ENCODE data around the gene HOXB3. TPM values are rescaled to one million over a fixed set of nuclear protein-coding genes. Genes with fewer than 3 reads are reported as not detected.

Gene HOXB3
- polyA plus RNA-seq, 1 donor, result 9.2 TPM

DNA sequence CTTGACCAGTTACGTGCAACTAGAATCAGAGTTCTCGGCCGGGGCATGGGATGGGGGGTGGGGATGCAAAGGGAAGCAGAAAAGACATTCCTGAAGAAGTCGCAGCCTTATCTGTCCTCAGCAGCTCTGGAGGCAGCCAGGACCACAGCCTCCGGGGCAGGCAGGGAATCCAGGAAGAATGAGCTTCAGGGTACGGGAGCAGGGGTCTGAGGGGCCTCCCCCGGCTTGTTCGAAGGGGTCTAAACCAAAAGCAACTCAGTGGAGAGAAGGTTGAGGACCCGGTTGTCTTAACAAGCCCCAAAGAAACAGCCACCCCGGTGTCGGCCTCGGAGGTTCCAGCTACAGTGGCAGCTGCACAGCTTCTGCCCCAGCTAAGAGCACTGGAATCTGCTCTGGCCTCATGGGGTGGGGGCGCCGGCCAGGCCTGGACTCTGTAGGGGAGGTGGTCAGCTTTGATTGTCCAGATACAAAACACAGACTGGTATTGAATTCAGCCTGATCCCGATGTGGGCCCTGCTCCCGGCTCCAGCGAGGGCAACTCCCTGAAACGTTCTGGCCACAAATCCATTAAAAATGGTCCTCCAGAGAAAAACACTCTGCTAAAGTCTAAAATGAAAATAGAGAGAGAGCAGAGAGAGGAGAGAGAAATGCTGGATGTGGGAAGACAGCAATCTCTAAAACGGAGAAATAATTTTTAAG is 19.6 kb downstream of the HOXB3 start:
- no peak for DNase-seq (ENCODE audit: low read depth)

DNA sequence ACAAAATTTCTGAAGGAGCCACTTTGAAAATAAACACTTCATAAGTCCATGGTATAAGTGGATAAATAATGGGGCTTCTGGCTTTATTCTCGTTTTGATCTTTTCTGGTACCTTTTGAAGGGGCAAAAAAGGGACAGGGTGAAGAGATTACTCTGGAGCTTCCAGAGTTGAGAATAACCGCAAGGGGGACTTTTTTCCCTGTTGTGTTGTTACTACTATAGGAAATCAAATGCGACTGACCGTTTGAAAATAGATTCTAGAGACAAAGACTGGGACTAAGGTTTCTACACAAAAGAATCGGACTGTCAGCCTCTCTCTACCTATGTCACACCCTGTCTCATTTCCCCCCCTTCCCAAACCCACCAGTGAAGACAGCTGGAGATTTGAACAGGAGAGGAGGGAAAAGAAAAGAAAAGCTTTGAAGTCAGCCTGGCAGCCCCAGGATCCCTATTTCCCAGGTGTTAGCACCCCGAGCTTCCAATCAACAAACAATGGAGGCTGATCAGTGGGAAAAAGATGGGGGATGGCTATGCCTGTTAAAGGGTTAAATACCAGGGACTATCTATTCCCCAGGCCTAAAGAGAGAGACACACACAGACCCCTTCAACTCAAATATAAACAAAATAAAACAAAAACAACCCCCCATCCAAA is 20.2 kb downstream of the HOXB3 start:
- DNase-seq (ENCODE audit: low read depth), result no peak

DNA sequence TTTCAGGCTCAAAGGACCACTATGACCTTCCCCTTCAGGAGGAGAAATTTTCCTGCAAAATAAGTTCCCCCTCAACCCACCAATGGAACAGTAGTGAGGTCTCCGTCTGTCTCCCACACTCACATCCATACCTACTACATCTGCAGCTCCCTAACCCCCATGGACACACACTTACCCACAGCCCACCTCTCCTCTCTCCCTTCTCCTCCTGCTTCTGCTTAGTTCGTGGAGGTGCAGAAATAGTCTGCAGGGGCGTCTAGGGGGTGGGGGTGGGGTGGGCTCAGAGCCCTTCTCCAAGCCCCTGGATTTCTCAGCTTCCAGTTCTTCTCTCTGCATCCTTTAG is 20.8 kb downstream of the HOXB3 start:
- DNase-seq (ENCODE audit: low read depth), result no peak

DNA sequence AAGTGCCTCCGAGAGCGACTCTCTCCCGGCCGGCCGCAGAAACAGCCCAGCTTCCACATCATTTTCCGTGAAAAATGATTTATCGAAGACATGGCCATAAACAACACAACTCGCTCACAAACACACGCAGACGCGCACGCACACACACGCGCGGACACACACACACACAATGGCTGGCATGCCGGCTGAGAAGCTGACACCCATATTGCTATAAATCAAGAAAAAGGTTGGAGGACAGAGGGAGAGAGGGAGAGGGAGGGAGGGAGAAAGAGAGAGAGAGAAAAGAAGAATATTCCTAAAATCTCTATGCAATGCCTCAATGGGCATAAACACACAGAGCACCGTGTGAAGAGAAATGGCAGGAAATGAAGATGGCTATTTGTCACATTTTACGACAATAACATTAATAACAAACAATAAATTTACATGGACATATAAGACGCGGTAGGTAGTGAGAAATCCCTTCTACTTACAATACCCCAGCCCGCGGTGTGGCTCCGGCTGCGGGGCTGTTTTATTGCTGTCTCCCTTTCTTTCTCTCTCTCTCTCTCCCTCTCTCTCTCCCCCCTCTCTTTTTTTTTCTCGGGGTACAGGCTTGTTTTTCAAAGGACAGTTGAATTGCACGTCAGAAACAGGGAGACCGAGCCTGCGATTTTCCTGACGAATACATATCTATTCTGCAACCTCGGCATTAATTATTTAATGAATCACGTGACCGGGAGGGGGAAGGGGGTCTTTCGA is 21.4 kb downstream of the HOXB3 start:
- DNase-seq (ENCODE audit: low read depth), result no peak

DNA sequence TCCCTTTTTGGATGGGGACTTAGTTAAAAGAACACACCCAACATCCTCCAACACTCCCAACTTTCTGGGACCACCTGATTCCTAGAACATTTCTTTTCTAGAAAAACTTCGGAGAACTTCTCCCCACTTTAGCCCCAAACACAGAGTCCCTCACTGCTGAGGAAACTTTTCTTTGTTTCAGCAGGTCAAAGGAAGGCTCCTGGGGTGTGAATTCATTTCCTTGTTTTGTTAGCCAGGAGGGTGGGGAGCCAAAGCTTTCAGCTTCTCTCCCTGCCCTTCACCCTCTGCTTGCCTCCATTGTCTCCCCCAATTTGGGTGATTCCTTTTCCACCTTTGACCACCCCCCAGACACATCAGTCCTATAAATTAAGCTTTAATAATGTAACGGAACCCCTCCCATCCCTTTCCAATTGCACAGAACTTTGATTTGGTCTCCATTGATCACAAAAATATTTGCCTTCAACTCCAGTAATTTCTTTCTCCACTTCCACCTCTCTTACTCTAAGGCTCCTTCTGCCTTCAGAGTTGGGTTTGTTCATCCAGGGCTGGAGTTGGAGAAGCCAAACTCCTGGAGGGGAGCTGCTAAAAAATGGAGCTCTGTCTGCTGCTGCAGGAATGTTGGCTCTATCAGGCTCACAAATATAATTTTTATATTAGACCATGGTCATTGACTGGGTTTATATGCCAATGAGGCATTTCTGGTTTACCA is 22.2 kb downstream of the HOXB3 start:
- DNase-seq (ENCODE audit: low read depth), result no peak

DNA sequence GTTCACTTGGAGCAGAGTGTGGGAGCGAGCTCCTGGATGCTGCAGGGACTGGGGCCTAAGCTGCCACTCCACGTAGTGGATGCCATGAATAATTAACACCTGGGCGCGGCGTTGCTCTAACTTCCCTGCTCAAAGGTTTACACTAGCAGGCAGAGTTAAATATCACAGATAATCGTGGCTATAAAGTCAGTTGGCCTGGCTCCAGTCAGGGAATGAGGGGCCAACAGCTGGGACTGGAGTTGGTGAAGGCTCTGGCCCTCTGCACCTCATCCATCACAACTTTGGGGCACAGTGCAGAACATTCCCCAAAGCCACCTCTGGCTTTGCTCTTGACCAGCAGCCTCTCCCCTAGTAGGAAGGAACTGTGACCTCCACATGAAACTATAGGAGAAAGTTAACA is 22.8 kb downstream of the HOXB3 start:
- DNase-seq (ENCODE audit: low read depth), result no peak

DNA sequence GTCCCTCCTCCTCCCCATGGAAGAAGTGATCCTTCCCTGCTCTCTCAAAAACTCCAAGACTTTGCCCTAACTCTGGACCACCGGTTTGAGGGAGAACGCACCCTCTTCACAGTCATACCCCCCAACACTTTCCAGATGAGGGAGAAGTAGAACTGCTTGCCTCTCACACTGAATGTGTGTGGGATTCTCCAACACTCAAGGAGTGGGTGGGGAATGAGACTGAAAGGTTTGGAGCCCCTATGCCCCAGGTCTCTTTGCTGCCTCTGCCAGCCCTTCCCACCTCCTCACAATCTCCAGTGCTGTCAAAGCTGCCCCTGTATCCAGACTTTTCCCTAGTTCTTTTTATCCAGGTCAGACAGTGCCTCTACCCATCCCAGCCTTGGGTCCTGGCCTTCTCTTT is 23.3 kb downstream of the HOXB3 start:
- DNase-seq (ENCODE audit: low read depth), result no peak

DNA sequence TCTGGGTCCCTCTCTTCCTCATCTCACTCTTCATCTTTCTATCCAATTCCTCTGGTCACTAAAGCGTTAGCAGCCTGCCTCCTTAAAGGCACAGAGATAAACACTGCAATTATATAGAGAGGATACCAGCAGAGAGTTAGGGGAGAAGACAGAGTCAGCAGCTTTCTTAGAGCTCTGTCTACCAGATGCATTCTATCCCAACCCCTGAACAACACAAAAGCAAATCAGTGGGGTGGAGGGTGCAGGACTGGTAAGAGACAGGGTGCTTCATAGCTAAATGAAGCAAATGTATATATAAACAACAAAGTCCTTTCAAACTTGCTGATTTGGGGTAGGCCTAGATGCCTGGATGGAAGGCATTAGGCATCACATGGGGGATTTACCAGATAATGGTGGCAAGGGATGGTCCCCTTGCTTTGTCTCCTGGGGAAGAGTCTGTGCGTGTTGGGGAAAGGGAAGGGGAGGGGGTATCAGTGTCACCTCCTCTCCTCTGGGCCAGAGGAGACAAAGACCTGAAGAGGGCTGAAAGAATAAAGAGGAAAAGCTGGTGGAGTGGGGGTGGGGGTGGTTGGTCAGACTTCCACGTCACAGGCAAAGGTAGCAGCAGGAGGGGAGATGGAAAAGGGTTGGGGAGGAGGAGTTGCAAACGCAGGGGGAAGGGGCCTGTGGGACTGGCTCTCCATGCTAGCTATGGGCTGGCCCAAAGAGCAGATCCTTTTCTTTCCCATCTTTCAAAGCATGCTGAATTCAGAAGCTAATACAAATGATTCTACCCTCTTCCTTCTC is 23.9 kb downstream of the HOXB3 start:
- no peak for DNase-seq (ENCODE audit: low read depth)

DNA sequence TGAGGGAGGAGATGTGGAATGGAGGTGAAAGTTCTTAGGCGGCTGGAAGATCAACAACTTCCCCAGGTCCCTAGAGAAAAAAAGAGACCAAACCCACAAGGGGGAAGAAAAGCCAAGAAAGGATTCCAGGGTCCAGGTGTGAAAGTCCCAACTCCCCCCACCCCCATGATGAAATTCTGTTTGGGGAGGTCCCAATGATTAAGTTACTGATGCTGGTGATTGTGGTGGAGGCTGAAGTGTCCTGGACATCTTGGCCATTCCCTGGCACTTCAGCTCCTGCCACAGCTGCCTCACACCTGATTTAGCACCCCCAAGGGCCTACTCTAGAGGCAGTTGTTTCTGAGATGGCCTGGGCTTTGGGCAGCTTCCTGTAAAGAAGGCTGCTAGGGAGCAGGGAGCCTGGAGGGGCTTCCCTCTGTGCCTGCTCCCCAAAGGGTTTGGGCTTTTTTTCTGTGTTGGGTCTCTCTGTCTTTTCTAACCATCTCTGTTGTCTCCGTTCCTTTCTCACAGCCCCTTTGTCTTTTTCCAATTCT is 25.0 kb downstream of the HOXB3 start:
- no peak for DNase-seq (ENCODE audit: low read depth)

DNA sequence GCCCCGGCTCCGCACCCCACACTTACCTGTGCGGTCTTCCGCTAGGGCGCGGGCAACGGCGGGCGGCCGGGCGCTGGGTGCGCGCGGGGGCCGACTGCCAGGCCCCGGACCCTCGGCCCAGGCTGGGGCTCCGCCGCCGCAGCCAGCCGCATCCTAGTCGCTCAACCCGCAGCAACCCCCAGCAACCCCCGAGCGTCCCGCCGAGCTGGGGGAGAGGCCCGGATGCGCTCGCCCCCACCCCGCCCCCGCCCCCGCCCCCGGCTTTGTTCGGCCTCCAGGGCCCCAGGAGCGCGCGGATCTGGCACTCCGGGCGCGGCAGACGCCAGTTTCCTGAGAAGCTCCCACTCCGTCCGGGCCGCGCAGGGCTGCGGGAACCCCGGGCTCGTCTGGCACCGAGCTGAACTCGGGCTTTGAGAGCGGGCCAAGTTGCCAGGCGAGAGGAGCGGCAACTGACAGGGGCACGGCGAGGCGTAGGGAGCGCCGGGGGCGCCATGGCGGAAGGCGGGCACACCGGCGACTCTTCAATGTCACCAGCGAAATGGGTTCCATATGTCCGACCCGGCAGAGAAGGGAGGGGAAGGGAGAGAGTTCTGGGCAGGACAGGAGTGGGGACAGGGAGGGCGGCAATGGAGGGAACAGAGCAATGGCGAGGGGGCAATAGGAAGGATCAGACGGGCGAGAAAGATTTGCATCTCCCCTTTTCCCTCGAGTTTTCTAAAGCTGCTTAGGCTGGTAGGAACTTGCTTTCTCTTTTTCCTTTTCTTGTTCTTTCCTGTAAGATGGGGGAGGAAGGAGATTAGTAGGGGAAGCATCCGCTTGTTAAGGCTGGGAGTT is 25.6 kb downstream of the HOXB3 start:
- DNase-seq (ENCODE audit: low read depth), result no peak

DNA sequence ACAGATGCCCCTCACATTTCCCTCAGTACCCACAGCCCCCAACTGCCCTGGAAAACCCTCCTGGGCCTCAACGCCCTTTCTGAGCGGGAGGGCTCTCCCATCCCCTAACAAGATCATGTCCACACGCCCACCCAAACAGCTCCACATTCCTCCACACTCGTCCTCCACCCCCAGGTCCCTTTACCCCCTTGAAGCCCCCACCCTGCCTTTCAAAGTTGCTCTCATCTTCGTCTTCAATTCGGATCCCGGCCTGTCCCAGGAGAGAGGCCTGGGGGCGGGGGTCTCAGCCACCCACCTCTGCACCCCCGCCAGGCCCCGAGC is 26.2 kb downstream of the HOXB3 start:
- no peak for DNase-seq (ENCODE audit: low read depth)

DNA sequence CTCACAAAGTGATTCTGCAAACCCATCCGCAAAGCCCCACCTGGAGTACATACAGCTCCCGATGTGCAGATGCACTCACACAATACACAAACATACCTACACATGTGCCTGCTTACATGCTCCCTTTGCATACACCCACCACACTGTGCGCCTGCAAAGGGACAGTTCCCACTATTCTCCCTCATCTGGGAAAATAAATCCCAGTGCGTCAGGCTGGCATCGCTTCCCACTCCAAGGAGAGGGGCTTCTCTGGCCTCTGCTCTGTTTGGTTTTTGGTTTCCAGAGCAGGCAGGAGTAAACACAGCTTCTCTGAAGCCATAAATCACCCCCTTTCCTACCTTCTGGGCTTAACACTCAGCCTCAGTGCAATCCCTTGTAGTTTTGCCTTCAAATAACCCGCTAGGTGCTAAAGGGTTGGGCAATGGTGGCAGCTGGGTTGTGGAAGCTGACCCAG is 26.6 kb downstream of the HOXB3 start:
- no peak for DNase-seq (ENCODE audit: low read depth)

DNA sequence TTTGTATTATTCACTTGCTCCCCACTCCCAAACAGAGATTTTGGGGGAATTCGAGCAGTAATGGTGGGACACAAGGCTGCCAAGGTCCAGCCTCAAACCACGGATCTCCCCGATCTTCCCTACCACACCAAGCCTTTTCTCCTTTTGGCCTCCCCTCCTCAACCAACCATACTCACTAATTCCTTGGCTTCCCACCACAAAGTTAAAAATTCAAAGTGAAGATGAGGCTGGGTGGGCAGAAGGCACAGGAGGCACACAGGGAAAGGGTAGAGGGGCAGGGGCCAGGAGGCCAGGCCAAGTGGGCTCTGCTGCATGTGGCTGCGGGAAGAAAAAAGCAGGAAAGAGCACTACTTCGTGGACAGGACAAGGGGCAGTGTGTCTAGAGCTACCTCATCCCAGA is 27.1 kb downstream of the HOXB3 start:
- DNase-seq (ENCODE audit: low read depth), result no peak

DNA sequence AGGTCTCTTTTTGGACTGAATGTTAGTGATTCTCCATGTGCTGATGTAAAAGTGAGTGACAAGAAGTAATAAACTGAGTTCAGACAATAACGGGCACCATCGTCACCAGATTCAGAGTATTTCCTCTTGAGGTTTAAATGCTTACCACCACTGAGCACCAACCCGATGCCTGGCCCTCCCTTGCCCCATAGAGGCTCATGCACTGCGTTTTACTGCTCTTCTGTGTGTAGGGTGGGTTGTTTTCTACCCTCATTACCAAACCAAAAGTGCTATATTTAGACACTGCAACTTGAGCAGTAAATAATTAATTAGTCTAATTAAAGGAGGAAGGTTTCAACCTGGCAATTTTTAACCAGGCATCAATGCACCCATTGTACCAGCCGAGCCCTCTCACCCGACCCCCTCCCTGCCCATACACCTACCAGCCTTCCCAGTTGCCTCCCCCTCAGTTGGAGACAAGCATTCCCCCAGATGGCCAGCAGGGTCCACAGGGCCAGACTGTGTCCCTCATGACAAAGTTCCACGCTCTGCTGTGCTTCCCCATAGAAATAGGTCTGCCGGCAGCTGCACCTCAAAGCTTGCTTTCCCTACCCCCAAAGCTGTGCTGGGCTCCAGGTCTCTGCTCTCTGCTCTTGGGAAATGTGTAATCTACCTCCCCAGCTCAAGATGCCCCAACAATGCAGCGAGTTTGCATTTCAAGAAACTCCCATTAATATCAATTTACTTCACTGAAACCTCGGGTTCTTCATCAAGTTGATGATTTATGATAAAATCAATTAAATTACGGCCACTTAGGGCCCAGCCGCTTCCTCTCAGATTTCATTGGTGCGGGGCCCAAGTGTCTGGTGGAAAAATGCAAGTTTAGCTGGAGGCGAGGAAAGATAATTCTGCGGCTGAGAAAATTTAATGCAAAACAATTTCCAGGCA is 27.9 kb downstream of the HOXB3 start:
- DNase-seq (ENCODE audit: low read depth), result no peak

DNA sequence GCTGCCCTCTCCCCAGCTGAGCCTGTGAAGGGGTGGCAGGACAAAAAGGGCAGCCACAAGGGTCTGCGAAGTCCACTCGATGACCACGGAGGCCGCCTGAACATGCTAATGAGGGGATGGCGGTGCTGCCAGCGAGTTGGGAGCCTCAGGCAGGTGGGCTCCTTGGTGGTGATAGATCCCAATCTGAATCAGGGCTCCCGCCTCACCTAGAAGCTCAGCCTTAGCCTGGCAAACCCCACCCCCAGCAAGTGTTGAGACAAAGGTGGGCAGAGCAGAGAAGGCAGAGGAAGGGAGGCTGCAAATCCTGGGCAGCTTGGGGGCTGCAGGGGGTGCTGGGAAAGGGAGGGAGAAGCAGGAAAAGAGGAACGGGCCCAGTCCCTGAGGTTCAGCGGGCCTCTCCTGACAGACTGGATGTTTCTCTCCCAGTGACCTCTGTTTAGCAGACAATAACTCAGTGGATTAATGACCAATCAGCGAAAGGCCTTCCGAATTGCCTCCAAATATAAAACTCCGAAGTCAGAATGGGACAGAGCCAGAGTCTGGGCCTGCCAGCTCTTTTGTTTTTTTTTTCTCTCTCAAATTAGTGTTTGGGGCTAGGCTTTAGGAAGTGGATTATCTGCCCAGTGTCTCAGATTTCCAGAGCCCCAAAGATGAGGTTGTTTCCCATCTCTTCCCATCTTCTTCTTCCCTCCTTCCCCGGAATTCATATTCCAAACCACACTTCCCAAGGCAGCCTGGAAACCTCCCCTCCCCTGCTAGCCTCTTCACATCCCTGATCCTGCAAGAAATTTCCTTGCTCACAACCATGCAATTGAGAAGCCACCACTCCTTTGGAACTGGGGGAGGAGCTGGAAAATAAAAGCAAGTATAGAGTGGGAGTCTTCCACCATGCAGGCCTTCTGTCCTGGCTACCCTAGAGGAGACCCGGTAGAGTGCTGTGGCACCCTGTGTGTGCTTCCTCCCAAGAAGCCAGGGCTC is 29.9 kb downstream of the HOXB3 start:
- no peak for DNase-seq (ENCODE audit: low read depth)

DNA sequence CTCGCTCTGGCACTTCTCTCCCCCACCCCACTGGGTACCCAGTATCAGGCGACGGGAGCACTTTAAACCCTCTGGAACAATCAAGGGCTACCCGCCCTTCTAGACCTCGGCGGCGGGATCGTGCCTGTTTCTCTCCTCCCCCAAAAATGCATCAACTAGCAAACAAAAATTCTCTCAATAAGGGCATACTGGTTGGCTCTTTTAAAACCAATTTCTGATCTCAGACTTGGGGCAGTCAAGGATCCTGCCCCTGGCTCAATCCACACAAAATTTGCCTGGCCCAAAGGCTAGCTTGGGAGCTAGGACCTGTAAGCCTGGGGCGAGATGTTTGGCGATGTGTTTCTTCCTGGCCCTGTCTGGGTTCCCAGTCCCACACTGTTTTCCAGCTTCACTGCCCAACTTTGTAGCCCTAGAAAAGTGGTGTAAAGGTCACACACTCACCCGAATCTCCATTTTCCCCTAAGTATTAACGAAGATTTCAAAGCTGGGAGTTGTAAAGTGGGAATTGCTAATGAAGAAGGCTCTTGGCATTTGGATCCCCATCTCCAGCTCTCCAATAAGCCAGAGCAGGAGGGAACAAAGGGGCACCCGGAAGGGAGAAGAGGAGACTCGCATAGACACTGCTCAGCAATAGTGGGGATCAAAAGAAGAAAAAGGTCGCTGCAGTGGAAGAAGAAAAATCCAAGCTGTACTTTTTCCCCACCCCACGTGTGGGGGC is 30.8 kb downstream of the HOXB3 start:
- DNase-seq (ENCODE audit: low read depth), result no peak

DNA sequence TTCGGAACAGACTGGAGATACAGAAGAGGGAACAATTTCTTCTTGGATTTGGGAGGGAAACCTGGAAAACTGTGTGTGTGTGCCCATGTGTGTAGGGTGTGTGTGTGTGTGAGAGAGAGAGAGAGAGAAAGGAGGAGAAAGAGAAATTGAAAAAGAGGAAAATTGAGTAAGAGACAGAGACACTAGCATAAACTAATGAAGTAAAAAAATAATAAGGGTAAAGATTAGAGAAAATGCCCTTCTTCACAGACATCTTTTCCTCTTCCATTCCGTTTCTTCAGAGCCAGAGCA is 31.3 kb downstream of the HOXB3 start:
- DNase-seq (ENCODE audit: low read depth), result no peak
